HG02970 (cell line): ENCODE results near the gene RAPGEF4.
"Not testable (repeated sequence)": the region's sequence is repeated elsewhere in the genome, so short reads cannot be mapped to it uniquely, and the experiment has no call there.

Experiments used
- ATAC-seq: cut with Tn5 transposase; IDR thresholded peaks from one replicate; pipeline ENCODE4 v1.9.1; 2021; ENCODE audit warnings: mild to moderate bottlenecking, moderate library complexity, moderate number of reproducible peaks; ENCODE audit not compliant: unreplicated experiment, low FRiP score

The RAPGEF4 gene

DNA sequence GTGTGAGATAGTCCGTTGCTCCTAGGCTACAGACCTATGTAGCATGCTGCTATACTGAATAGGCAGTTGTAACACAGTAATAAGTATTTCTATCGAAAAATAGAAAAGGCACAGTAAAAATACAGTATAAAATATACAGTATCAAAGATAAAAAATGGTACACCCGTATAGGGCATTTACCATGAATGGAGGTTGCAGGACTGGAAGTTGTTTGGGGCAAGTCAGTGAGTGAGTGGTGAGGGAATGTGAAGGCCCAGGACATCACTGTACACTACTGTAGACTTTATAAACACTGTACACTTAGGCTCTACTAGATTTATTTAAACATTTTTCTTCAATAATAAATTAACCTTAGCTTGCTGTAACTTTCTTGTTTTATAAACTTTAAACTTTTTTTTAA is 343.5 kb downstream of the RAPGEF4 start:
- ATAC-seq, result no peak

DNA sequence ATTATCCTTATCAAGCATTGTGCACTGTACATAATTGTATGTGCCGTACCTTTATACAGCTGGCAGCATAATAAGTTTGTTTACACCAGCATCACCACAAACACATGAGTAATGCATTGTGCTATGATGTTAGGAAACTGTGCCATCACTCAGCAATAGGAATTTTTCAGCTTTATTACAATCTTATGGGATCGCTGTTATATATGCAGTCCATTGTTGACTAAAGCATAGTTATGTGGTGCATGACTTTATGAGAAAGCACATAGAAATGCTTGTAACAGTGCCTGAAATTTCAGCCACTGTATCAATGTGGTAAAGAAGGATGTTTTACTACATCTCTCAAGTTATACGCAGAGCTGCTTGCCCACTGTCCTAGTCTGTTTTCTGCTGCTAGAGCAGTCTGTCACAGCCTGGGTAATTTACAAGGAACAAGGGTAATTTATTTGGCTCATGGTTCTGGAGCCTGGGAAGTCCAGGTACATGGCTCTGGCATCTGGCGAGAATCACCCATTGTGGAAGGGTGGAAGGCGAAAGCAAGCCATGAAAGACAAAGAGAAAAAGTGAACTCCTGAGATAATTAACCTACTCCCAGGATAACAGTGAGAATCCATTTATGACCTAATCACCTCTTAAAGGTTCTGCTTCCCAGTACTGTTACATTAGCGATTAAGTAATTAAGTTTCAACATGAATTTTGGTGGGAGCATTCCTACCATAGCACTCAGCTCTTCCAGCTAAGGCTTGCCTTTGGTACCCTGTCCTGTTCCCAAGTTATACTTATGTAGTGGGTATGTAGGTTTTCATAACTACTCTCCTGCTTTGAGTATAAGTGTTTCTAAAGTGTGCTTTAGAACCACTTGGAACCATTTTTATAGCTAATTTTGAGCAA is 344.6 kb downstream of the RAPGEF4 start:
- no peak for ATAC-seq

DNA sequence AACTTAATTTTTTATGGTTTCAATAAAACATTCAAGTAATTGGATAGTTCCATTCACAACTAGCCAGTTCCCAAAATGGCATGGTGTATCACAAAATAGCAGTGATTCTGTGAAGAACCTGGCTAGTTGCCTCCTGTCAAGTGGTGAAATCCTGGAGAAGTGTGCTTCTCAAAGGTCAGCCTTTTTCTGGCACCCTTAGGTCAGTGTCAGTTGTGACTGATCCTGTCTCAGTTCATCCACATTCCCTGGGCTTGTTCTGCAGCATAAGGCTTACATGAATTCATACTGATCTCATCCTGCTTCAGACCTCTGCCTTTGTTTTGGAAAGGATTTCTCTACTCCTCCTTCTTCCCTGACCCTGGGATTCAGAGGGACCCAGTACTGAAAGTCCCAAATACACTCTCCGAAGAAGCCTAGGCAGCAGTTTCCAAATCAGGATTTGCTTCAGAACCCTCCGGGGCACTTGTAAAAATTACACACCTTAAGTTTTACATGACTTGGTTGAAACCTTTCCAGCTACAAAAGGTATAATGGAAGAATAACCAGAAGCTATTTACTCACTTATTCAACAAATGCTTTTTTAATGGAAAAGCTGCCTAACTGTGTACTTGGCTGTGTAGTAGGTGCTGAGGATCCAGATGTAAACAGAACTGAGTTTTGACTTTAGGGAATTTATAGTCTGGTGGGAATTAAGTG is 351.0 kb downstream of the RAPGEF4 start:
- no peak for ATAC-seq

DNA sequence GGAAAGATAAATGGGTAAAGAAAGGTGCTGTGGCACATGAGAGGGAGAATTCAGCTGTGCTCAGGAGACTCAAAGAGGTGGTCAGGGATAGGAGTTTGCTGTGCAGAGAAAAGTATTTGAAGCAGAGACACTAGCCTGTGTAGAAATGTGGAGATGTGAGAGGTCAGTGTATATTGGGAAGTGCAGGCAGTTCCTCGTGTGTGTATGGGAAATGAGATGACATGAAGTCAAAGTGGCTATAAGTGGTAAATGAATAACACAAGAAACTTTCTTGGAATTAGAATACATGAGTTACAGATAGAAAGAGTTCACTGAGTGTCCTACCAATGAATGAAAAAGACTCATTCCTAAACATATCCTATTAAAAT is 351.6 kb downstream of the RAPGEF4 start:
- no peak for ATAC-seq

DNA sequence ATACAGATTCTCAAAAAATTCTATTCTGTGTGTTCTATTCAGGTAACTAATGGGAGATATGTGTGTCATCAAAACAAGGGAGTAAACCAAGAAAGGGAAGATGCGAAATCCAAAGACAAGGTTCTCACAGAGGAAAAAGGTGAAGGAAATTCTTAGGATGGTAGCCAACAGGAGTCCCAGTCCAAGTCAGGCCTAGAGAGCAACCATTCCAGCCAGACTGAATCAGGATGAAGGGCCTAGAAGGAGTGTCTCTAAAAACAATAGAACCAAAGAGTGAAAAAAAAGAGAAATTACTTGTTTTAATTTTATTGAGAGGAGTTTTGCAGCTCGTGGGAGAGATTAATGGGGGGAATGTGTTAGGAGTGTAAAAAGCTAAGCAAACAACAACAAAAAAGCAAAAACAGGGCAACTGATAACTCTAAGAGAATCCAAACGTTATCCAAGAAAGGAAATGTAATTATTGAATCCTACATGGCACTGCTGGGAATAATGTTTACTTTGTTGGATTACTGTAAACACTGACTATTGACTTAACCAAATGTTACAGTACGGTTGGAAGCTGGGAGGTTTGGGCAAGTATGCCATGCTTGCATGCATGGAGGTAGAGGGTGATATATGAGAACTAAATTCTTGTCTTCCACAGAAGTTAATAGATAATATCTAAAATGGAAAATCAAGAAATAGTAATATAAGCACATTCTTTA is 352.3 kb downstream of the RAPGEF4 start:
- no peak for ATAC-seq

DNA sequence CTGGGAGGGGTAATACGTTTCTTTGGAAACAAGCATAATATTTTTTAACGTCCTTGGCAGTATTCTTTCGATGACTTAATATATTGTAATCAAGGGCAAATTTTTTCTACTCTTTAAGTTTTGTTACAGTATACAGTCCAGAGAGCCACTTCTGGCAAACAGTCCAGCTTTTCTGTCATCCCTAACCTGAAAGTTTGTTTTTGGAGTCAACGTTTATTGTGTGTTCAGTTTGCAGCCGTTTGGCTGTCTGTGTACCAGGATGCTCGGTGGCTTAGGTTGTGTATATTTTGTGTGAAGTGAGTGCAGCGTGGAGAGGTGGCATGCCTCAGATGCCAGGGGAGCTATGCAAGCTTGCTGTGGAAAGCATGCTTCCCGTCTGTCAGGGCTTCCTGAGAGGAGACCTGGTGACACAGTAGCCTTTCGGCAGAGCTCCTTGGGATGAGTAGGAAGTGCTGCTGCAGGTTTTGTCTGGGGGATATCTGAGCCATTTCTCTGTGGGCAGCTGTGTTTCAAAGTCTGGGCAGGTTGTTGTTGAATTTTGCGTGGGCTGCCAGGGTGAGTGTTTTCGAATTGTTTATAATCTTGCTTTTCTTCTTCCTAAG is 354.7 kb downstream of the RAPGEF4 start:
- ATAC-seq, result no peak

DNA sequence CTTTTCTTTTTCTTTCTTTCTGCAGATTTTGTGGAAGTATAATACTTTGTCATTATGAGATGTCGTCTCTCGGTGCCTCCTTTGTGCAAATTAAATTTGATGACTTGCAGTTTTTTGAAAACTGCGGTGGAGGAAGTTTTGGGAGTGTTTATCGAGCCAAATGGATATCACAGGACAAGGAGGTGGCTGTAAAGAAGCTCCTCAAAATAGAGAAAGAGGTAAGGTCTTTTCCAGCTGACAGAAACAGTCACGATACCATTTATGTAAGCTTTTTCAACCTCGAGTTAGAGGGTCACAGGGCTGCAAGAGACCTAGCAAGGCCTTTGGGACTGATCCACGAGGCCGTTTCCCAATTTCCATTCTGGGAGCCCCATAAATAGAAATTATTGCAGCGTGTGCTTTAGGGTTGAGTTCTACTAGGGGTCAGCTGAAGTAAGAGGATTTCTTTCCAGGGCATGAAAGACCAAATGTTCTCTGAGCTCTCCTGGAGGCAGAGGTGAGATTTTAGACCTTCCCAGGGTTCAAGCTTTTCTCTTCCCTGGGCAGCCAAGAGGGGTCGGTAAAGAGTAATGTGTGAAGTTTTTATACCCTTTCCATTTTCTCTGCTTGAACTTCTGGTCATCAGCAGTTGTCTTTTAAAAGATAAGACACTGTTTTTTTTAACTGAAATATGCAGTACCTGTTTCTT is 355.5 kb downstream of the RAPGEF4 start:
- ATAC-seq, result no peak

DNA sequence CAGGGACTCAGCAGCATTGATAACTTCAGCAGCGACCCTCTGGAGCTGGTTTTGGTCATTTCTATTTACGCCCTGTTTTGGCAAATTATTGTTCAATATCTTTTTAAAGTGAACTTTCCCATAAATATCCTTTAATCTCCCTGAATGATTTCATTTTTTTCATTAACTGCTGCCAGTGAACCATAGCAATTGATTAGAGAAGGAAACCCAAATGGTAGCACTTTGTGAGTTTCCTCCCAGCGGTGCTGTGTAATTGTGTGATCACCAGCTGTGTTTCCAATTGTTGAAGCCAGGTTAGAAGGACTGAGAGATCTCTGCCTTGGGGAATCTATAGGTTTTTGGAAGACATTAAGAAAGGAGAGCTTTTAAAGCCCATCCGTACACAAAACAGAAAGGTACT is 356.3 kb downstream of the RAPGEF4 start:
- no peak for ATAC-seq

DNA sequence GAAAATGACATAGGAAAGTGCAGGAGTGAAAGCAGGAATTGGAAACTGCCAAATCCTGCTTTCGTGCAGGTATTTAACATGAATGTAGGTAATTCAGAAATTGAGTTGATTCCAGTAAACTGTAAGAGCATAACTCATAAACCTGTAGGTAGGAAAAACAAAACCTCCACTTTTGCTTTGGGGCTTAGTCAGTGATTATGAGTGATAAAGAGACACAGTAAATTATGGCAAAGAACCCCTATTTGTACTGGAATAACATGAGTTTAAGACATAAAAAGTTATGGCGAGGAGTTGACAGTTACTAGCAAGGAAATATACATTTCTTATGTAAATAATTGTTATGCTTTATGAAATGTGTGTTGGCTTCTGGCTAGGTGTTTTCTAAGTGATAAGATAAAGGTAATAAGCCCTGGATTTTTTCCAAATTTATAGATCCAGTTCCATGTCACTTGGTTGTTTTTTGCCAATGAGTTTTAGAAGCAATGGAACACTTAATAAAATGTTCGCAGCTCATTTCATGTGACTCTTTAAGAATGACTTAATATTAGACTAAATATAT is 357.3 kb downstream of the RAPGEF4 start:
- ATAC-seq, result no peak

DNA sequence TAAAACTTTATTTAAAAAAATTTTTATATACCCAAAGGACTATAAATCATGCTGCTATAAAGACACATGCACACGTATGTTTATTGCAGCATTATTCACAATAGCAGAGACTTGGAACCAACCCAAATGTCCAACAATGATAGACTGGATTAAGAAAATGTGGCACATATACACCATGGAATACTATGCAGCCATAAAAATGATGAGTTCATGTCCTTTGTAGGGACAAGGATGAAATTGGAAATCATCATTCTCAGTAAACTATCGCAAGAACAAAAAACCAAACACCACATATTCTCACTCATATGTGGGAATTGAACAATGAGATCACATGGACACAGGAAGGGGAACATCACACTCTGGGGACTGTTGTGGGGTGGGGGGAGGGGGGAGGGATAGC is 358.0 kb downstream of the RAPGEF4 start:
- ATAC-seq, result not testable (repeated sequence)

DNA sequence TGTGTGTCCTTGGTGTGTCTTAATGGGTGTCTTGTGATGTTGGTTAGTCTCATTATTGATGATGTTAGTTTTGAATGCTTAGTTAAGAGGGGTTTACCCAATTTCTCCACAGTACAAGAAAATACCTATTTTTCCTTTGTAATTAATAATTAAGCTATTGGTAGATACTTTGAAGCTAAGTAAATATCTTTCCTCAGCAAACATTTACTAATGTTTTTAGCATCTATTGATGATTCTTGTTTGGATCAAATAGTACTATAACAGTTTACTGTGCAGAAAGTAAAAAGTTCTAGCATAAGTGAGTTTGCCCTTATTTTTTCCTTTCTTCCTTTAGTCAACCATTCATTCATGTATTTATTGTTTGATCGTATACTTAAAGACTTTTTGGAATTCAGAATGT is 359.1 kb downstream of the RAPGEF4 start:
- ATAC-seq, result no peak

DNA sequence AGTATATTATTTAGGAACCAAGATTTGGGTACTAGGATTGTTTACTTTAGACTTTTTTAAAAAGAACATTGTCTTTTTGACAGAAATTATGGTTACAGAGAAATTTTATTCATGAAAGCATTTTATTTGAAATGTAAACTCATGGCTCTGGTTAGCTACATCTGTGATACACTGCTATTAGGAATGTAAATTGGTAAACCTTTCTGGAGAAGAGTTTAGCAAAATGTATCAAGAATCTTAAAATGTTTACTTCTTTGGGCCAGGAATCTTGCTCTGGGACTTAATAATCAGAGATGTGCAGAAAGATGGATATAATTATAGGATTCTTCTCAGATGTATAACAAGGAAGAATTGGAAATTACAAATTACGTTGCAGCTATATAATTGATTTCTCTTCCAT is 359.7 kb downstream of the RAPGEF4 start:
- ATAC-seq, result no peak

DNA sequence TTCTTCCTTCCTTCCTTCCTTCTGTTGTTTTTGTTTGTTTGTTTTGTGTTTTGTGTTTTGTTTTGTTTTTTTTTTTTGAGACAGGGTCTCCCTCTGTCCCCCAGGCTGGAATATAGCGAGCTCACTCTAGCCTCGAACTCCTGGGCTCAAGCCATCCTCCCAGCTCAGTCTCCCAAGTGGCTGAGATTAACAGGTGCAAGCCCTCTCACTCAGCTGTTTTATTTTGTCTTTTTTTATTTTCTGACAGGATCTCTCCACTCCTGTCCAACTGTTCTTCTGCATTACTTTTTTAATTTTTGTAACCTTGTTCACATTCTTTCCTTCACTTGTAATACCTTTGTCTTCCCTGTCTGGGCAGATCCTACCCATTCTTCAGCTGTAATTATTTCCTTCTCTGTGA is 363.6 kb downstream of the RAPGEF4 start:
- ATAC-seq, result no peak

DNA sequence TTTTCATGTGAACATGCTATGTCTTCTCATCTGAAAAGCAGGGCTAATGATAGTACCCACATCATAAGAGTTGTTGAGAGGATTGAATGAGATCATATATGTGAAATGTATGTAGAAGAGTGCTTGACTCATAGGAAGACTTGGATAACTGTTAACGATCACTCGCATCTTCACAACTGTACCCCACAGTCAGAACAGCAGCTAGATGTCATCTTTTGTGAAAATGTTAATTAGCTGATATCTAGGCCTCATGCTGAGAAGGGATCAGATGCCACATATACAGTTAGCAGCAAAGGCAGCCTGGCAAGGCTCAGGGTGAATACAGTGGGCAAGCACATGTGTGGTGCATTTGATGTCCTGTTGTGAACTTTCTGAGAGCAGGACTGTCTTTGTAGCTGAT is 364.2 kb downstream of the RAPGEF4 start:
- ATAC-seq, result no peak

DNA sequence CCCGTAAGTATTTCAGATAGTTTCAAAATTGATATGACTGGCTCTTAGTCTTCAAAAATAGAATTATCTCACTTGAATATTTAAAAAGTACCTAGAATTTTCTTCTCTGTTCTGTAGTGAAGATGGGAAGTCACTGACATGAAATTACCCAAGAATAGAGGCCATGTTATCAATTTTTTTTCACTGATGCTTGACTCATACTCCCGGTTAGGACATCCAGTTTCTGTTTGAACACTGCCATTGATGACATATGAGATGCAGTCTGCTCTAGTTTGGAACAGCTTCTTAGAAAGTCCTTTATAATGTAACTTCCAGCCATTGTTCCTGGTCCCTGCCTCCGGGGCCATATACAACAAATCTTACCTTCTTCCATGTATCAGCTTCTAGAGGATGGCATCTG is 366.0 kb downstream of the RAPGEF4 start:
- no peak for ATAC-seq
